Stimulated activated CD4-positive, alpha-beta T cell treated with anti-CD3 and anti-CD28 coated beads, Interleukin-2, amount 100 ng/mL, for 24 hours (primary cell): ENCODE data around the gene GUCY1A1.

Source experiments
- DNase-seq, 2 donors: peaks; one replicate each; pipeline ENCODE4 v3.0.0-alpha.2; 2020

The GUCY1A1 gene

DNA sequence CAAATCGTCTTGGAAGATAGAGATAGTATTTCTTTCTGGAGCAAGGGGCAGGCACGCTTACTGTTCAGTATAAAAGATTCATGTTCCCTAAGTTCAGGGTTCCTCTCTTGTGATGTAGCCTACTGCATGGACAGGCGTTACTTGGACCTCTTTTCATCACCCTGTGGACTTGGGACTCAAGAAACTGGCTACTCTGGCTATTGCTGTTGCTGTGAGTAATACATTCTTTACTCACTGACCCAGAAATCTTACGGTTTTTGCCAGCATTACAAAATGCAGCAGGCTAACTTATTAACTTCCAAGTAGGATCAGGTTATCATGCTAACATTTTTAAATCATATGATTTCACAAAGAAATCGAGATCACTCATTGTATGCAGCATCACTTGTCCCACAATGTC lies 79.3 kb downstream of the GUCY1A1 start:
- no peak for DNase-seq

DNA sequence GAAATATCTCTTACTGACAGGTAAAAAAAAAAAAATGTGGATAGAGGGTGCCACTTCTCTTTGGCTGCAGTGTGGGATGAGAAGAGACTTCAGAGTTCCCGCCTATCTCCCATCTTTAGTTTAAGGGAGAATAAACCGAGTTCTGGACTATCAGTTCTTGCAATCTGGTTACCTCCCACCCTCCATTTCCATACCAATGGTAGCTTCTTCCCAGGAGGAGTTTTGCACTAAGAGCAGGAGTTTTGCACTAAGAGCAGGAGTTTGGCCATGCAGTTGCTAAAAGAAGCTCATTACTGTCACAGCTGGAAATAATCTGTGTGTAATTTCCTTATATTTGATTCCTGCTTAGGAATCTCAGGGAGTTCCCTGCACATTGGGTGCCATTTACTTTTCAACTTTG lies 81.4 kb downstream of the GUCY1A1 start:
- no peak for DNase-seq

DNA sequence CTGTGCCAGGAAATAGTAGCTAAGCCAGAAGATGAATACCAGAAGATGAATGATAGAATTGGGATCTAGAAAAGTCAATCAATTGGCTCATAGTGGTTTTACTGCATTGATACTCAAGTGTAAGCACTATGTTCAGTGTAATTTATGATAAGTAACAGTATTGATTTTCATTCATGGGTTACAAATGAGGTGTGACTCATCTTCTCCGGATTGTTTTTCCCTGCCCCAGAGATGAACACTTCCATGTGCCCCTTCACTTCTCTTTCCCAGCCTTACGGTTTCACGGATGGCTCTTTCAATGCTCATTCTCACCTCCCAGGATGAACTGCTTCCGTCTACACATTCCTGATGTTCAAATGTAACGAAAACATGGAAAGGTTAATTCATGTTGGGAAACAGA lies 82.4 kb downstream of the GUCY1A1 start:
- no peak for DNase-seq

DNA sequence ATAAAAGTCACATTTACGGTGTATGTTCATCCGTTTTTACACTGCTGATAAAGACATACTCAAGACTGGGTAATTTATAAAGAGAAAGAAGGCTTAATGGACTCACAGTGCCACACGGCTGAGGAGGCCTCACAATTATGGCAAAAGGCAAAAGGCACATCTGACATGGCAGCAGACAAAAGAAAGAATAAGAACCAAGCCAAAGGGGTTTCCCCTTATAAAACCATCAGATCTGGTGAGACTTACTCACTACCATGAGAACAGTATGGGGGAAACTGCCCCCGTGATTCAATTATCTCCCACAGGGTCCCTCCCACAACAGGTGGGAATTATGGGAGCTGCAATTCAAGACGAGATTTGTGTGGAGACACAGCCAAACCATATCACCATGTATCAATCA lies 84.9 kb downstream of the GUCY1A1 start:
- no peak for DNase-seq

DNA sequence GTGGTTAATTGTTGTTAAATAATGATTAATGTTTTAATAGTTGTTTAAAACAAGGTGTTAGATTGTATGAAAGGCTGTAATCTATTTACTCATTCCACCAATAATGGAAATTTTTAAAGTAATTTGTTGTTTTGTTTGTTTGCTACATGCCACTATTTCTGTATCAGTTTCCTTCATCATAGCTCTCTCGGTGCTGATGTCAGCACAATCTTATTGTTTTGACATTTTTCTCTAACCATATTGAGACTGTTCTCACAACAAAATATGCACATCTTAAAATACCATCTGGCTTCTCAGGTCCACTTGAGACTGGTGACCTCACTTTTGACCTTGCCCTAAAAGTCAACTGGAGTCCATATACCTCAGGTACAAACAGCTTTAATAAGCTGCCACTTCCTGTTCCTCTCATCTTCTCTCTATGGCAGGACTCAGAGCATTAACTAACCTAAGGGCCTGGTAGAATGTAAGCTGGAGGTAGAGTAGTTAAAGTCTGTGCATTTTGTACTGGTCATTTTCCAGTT lies 91.2 kb downstream of the GUCY1A1 start:
- DNase-seq, result no peak

DNA sequence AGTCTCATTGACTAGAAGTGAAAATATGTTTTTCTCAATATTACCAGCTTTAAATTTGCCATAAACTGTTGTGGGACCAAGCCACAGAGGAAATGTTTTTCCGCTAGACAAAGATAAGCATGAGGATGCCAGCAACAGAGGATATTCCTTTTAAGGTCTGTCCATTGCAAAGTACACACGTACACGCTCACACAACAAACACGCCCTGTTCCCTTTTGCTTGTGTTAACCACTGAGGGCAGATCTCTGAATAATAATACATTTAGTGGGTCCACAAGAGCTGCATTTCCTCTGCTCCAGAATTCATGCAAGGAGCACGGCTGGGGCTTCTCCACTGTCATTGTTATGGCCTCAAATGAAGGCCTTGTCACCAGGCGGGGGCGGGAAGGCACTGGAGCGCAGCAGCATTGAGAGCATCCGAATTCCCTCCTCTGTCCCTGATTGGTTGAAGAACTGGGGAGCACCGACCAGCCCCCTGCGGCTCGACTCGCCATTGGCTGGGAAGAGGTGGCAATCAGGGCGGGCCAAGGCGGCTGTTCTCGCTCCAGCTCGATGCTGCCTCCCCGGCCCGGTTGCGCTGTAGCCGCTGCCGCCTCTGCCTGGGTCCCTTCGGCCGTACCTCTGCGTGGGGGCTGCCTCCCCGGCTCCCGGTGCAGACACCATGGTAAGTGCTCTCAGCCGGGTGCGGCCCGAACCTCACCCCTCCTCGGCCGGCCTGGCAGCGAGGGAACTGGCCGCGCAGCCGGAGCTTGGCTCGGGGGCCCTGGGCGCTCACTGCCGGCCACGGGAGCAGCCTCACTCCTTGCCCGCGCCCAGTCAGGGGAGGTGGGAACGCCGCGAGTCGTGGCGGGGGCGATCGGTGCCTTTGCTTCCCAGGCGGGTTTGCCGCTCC lies 92.1 kb downstream of the GUCY1A1 start, which contains the start of gene GUCY1B1:
Gene GUCY1B1, plus strand, starts transcription at position 541 of the 891 bp plus-strand sequence. Its CDS starts 120 bp downstream, at position 661.
- DNase-seq, result peak; percentile 53 to 71

DNA sequence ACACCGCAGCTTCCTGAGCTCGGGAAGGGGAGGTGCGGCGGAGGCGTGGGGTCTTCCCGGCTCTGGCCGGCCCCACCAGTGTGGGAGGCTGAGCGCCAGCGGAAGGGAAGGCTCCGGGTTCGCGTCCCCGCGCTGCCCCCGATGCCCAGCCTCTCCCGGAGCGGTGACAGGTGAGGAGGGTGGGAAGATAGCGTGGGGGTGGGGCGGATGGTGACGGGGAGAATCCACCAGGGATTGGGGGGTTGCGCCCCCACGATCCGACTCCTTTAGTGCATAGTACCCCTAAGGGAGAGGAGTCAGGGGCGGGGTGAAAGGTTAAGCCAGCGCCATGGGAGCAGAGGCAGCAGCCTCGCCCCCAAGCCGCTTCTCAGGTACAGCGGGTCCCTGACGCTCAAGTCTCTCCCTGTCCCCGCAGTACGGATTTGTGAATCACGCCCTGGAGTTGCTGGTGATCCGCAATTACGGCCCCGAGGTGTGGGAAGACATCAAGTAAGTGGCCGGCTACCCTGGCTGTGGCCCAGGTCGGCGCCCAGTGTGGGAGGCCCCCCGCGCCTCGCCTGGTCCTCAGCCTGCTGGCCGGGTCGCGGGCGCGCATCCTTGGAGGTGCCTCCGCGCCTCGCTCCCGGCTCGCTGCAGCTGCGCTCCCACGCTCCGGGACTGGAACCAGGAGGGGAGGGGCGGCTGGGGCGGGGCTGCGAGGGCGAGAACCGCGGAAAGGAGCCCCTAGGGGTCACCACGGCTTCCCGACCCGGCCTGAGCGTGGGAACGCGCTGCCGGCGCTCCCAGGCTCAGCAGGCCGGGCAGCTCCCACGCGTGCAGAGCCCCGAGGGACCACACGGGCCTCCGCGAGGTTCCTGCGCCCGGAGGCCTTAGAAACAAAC lies 93.0 kb downstream of the GUCY1A1 start:
- DNase-seq, result peak in 1 of 2 donors; percentile 14

DNA sequence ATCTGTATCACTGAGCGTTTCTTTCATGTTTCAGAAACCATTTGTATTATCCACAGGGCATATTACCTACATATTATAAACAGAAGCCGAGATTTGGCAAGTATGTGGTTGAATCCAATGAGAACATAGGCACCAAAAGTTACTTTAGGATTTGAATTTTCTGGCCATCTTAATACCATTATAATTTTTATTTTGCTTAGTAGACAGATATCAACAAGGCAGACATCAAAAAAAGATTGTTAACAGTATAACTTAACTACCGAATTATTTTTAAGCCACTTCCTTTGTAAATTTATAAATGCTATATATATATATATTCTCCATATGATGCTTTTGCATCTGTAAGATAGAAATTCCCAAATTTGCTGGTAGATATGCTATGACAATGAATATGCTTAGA lies 94.4 kb downstream of the GUCY1A1 start:
- no peak for DNase-seq

DNA sequence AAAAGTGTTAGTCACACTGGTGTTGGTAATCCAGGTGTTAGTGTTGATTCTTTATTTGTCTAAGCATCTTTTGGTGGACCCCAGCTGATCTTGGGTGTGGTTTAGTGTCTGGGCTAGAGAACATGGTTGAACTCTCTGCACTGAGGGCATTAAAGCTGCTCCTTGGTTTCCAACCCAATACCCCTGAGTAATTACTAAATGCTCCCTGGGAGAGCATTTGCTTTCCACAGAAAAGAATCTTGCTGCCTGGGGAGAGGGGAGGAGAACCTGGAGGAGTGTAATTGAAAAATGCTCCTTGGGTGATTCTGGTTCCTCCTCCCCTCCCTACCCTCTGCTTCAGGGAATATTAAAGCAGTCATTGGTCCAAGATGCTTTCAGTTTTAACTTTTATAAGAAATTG lies 95.3 kb downstream of the GUCY1A1 start:
- DNase-seq, result no peak

DNA sequence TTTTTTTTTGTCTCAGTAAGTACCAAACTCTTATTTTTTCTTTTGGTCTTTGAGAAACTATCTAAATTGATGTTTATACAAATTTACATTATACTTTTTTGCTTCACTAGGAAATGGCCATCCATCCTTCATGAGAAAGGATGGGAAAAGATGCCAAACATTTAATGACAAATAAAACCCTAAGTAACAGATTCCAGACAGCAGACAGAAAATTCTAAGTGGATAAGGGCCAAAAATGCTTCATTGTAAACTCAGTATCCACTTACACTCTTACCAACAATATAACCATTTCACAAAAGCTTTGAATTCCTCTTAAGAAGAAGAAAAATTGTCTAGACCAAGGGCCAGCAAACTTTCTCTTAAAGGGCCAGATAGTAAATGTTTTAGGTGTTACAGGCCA lies 95.7 kb downstream of the GUCY1A1 start:
- DNase-seq, result no peak

DNA sequence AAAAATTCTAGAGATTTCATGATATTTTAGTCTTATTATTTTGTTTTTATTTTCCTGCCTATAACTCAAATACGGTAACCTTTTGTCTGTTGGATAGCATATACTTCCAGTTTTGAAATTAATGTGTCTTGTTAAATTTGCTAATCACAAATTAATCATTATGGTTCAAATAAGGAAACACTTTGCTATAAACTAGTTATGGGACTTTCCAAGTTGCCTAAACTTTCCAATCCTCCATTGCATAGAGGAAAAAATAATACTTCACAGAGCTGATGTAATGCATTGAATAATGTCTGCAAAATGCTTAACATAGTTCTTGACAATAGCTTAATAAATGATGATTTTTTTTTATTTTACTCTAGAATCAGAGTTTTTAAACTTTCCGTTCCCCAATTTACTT lies 96.9 kb downstream of the GUCY1A1 start:
- DNase-seq, result no peak

DNA sequence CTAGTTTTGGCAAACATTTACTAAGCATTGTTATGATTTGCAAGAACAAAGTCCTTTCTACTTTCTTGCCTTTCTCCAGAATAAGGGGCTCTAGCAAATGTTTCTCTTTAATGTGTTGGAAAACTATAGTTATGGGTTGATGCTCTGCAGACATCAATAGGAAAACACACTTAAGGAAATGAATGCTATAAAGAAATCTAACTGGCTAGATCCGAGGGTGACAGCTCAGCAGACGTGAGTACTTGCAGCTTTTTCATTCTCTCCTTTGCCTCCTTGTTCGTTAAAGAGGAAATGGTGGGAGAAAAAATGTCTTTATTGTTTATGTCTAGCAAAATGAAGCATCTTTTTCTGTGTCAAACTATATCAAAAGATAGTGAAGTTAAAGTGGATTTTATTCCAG lies 98.5 kb downstream of the GUCY1A1 start:
- no peak for DNase-seq

DNA sequence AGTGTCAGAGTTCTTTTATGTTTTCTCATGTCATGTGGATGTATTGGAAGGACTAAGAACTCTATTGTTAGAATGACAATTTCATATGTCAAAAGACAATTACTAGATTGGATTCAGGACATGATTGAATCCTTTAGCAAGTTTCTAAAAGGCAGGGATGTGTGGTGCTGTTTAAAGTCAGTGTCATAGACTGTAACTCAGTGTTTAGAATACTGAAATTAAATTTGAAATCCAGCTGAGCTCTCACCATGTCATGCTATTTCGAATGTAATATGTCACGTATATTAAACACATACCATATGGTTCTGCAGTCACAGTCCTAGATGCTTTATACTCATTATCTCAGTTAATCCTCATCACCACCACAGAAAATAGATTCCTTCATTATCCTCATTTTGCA lies 100.0 kb downstream of the GUCY1A1 start:
- DNase-seq, result no peak

DNA sequence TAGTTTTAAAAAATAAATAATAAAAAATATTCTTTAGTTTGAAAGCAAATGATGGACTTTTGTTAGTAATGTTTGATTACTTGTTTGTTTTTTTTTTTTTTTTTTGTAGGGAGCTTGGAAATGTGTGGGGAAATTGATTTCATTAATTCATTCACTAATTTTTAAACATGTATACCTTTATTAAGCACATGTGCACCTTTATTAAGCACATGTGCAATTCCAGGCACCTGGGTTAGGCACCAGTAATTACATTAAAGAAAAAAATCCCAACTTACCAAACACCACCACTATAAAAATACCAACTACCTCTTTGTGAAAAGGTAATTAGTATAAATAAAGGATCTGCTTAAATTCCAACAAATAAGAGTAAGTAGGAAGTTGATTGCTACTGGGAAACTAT lies 101.7 kb downstream of the GUCY1A1 start:
- DNase-seq, result no peak

DNA sequence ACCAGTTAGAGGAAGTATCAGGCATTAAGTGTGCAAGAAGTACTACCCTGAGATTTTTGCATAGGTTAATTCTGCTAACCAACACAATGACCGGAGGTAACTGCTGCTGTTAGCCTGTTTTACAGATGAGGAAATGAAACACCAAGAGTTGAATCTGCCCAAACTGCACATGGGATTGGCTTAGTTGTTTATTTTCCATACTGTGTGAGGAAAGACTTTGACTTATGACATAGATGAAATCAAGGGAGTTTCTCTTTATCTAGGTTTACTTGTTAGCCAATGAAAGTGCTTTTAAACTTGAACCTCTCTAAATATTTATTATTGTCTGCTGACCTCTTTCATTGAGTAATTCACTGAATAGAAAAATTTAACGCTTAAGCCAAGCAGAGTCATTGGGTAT lies 102.4 kb downstream of the GUCY1A1 start:
- DNase-seq, result no peak

DNA sequence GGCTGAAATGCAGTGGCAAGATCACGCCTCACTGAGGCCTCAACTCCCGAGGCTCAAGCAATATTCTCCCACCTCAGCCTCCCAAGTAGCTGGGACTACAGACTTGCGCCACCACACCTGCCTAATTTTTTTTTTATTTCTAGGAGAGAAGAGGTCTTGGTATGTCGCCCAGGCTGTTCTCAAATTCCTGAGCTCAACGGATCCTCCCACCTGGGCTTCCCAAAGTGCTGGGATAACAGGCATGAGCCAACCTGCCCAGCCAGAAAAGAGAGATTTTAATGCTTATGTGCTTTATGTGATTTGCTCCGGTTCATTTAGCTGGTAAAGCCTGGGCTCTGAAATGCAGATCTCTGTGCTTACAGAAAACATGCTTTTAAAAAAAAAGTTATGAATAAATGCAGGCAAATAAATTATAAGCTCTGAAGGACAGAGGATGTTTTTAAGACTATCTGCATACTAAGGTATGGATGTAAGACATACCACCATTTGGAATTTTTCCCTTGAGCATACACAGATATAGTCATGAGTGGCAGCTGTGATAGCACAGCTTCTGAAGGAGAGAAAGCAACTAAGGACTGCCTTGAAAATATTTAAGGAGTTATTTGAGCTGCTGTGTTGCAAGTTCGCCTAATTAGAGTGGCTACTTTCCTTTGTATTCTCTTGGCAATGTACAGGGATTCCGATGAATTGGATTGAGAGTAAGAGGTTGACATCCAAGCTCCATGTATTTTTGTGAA lies 106.0 kb downstream of the GUCY1A1 start:
- no peak for DNase-seq

DNA sequence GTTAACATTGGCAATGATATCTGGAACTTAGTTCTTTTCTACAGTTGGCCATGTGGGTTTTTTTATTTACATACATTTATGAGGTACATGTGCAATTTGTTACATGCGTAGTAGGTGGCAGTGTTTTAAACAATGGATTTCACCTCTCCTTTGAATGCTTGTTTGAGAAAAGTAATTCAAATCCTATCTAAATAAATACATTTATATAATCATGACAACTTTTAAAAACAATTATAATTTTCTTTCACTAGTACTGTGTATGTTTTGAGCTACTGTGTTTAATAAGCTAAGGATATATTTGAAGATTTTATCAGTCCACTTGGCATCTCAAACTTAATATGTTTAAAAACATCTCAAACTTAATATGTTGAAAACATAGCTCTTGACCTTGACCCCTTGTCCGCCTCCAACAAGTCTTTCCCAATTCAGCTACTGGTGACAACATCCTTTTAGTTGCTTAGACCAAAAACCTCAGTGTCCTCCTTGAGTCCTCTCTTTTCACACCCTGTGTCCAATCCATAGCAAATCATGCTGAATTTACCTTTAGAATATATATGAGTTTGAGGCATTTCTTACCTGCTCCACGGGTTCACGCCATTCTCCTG lies 106.7 kb downstream of the GUCY1A1 start:
- DNase-seq, result no peak

DNA sequence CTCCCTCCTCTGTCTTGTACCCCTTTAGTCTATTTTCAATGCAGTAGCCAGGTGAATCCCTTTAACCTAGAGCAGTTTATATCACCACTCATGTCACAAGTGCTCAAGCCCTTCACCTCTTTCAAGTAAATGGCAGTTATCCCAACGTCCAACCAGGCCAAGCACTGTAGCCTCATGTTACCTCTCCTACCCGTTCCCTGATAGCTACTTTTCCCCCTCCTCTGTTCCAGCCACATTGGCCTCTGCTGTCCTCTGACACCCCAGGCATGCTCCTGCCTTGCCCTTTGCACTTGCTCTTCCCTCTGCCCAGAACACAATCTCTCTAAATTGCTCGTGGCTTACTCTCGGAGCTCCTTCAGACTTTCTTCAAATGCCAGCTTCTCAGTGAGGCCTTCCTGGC lies 107.4 kb downstream of the GUCY1A1 start:
- no peak for DNase-seq

DNA sequence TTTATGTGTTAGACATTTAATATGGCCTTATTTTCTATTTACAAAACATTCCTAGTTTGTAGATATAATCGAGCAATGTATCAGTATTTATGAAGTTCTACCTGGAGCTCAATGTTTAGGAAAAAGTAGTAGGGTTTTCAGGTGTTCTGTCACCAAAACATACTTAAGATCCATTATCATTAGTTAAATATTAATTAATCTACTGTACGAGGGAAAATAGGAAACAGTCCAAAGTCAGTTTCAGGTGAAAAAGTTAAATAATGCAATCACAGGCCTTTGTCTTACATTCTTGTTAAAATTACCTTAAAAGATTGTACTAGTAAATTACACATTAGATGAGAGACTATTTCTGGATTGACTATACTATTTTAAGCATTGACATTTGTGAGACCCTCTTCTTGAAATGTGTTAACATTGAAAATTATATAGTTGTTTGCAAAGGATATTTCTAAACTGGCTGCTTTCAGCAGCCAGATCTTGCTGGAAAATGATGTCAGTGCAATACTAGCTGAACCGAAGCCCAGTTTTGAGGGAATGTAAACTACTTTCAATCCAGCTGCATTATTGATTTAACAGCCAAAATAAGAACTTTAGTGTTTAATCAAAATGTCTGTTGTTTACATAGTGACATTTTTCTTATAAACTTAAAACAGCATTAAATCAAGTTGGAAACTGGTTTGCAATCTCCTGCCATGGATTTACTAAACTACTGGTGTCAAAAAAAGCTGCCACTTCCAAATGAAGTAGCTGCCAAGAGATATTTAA lies 111.5 kb downstream of the GUCY1A1 start:
- DNase-seq, result no peak

DNA sequence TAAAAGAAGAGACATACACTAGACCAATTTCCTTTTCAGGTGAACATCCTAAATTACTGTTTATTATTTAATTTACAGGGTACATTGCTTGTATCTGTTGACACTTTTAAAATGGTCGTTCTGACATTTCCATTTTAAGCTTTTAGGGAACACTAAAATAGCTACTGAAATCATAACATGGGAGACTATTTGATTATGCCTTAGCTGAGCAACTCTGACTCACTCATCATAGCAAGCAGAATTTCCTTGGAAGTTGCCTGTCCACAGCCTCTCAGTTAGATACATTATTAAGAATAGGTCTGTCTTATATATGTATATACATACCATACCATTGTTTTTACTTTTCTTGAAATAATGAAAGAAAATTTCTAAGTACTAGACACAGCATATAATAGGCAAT lies 114.1 kb downstream of the GUCY1A1 start:
- no peak for DNase-seq

DNA sequence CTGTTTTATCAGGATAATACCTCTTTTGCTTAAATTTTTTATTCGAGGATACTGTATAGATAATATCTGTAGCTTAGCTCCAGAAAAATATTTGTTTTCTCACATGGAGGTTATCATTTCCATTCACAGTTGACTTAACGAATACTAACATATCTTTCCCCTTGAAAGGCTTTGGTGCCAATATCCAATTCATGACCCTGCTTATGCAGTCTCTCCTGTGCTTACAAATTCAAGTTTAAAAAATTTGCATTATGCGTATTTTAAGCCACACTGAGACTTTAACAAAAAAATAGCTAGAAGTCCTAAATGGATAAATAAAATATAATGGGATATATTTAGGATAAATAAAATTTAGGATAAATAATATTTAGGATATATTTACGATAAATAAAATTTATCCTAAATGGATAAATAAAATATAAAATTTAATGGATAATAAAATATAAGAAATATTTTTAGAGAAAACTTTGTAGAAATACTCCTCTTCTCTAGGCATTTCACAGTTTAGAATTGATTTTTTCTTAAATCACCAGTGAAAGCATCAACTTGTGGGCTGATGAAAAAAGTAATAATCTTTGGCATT lies 114.7 kb downstream of the GUCY1A1 start:
- DNase-seq, result no peak
